T47D (cell line): ENCODE data around the gene SLC43A3.

Experiments used
- DNase-seq, 2 experiments: peaks; one replicate each; pipeline versions ENCODE4 v3.0.0 to v3.0.0-alpha.2; 2011 to 2012; ENCODE audit warnings: low read depth in 1 of 2, low spot score in 1 of 2
- JUND ChIP-seq: IDR thresholded peaks from 2 replicates; pipeline ENCODE4 v1.6.1; 2012; ENCODE audit warnings: low read depth
- in situ Hi-C: cut with HindIII; loops from 2 replicates; pipeline ENCODE4 v1.10.0; 2016; ENCODE audit warnings: low sequenced_read_pairs, low pct_unique_long_range_greater_than_20kb

SLC43A3 gene

DNA sequence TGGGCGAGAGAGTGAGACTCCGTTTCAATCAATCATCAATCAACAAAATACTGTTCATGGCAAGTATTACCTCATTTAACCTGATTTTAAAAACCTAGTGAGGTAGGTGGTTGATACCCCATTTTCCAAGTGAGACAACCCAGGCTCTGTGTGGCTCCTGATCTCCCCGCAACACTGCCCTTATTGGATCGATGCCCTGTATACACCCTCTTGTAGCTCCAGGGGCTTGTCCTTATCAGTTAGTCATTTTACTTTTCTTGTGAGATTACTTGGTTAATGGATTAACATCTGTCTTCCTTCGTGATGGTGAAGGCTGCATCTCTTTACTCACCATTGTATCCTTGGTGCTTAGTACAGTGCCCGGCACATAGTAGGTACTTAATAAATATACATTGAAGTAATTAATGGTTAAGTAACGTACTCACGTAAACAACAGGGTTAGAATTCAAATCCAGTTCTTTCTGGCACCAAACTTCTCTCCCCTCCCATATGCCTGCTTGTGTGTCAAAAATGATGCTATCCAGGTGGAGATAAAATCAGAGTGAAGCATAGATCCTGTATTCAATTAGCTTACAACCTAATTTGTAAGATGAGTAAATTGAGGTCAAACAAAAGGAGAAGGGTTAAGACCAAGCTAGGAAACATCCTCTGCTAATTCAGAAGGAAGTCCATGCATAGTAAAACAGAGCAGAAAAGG lies 34.7 kb downstream of the SLC43A3 start:
- DNase-seq, result no peak
- in situ Hi-C loops, result no loop called here
- TF ChIP-seq JUND, result no peak

DNA sequence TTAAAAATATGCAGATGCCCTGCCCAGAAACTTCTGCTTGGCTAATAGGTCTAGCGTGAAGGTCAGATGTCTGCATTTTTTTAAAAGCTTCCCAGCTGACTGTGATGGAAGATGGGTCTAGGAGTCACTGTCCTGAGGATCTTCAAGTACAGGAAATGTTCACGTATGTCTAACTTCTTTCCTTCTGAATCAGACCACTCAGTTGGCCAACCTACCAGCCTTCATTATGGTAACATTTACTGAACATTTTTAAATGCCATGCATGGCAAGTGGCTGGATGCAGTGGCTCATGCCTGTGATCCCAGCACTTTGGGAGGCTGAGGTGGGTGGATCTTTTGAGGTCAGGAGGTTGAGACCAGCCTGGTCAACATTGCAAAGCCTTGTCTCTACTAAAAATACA lies 35.4 kb downstream of the SLC43A3 start:
- no peak for DNase-seq
- in situ Hi-C loops, result no loop called here
- TF ChIP-seq JUND, result no peak

DNA sequence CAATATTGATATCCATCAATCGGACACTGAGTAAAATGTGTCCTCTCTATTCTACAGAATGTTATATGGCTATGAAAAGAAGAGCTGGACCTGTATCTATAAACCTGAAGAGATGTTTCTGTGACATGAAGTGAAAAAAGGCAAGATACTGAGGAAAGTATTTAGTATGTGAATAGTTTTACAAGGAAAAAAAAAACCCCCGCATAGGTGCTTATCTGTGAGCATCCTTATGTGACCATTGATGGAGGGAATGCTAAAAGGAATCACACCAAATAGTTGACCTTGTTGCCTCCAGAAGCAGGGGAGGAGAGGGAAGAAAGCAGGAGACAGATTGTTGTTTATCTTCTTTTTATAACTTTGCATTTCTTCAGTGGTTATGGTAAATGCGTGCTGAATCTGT lies 35.8 kb downstream of the SLC43A3 start:
- DNase-seq, result no peak
- in situ Hi-C loops, result no loop called here

DNA sequence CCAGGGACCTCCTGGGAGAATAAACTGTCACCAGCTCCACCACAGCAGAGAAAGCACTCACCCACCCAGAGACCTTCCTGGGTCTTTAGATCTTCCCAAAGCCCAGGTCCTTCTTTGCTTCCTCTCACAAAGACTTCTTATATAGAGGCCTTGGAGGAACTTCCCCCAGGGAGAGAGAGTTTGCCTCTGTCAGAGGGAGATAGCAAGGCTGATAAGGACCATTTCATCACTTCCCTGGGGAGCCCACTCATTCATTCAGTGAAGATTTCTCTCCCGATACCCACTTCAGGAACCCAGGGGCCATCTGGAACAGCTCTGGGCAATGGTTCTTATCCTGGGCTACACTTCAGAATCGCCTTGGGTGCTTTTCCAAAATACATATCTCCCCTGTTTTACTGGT lies 36.4 kb downstream of the SLC43A3 start, which contains the start of gene PRG2:
TSS of gene PRG2 (minus strand) at position 116 of the 400 bp plus-strand sequence. CDS start 706 bp downstream, outside the sequence.
- in situ Hi-C loops, result no loop called here

More for the DNA sequence above, 35.8 kb downstream of the SLC43A3 start:
- no peak for TF ChIP-seq JUND

DNA sequence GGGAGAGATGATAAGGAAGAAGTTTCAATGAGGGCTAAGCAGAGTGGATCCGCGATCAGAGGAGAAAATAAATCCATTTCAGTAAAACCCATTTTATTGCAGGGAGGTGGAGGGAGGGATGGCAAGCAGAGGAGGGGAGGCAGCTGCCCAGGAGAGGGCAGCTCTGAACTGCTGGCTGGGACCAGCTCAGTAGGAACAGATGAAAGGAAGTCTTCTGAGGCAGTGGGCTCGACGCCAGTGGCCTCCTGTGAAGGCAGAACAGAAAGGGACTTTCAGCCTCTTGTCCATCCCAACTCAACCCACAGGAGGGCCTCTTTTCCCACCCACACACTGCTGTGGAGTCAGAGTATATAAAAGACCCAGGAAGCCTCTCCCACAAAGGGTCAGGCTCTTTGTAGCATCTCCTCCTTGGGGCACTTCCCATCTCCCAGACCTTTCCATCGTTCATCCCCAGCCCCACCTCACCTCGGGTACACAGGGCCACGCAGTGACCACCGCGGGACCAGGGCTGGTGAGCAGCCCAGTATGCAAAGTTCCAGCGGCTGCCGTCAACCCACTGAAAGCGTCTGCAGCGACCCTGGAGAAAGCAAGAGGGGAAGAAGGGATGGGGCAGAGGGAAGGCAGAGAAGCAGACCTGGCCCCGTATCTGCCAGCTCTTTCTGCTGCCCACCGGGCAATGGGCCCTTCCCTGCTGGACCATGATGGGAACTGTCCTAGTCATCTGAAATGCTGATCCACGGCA lies 39.5 kb downstream of the SLC43A3 start:
- no peak for TF ChIP-seq JUND
- in situ Hi-C loops, result no loop called here
- no peak for DNase-seq

More for the DNA sequence above, 36.4 kb downstream of the SLC43A3 start, which contains the start of gene PRG2:
- no peak for DNase-seq
- TF ChIP-seq JUND, result no peak

DNA sequence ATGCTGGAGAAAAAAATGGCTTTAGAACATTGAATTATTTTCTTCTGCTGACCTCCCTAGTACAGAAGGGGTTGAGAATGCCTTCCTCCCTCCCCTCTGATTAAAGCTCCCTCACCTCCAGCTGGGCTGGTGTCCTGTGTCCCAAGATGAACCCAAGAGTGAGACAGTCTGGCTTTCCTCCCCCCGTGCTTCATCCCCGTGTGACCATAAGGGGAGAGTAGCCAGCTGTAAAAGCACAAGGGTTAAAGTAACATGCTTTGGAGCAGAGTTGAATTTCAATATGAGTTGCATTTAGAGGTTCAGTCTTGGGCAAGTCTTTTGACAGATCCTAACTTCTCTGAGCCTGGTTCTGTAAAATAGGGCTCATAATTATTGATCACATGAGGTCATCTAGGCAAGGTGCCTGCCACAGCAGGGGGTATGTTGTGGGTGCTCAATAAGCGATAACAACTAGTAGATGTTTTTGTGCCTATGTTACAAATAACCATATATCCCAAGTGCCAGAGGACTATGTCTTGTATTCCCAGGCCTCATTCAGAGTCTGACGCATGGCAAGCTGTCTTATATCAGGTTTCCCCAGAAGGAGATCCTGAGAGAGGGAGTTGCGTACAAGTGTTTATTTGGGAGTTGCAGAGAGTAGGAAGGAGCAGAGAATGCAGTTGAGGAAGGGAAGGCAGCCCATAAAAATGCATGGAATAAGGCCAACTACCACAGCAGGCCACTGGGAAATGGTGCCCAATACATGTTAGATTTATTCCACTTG lies 40.6 kb downstream of the SLC43A3 start:
- no peak for DNase-seq
- in situ Hi-C loops, result no loop called here
- TF ChIP-seq JUND, result no peak

DNA sequence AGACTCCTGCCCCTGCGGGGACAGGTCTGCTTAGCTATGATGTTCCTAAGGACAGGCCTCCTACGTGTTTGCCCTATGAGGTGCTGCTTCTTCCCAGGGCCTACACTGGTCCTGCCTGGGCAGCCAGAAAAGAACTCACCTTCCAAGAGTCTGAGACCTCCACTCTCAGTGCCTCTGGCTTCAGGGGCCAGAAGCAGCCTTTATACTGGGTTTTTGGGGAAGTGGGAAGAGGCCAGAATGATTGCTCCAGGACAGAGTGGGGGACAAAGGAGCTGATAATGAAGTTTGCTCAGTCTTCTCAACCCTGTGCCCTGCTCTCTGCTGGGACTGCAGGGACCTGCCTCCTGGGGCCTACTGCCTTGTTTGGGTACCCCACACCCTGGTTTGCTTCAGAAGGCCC lies 45.9 kb downstream of the SLC43A3 start, which contains the start of gene PRG3:
TSS of gene PRG3 (minus strand) at position 176 of the 400 bp plus-strand sequence. CDS start 442 bp downstream, outside the sequence.
- no peak for DNase-seq
- TF ChIP-seq JUND, result no peak
- in situ Hi-C loops, result no loop called here

DNA sequence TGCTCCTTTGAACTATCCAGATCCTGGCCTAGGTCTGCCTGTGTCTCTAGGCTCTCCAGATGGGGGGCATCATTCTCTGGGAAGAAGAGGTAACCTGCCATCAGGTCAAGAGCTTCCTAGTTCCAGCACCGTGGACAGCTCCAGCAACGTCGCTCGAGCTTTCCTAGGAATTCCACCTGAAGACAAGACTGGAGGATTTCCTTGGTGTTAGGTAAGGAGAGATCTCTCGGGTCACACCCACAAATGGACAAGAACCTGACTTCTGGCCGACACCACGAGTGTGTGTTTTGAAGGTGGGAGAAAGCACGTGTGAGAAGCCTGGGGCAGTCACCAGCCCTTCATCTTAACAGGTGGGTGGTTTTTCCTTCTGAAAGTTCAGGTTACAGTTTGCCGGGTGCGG lies 47.2 kb downstream of the SLC43A3 start:
- no peak for TF ChIP-seq JUND
- DNase-seq, result peak; percentile 83 to 84
- in situ Hi-C loops, result no loop called here

DNA sequence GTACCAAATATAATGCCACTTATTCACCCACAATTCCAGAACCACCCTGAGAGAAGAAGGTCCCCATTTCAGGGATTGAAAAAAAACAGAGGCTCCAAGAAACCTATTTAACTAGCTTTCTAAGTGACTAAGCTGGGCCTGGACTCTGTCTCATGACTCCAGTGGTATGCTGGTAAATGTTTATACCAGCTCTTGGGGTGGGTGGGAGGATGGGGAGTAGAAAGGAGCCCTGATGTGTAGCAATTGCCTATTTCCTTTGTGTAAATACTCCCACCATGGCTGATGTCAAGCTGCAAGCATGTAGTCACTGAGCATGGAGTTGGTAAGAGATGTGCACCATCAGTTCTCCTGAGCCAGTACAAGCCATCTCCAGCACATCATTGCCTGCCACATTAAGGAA lies 48.7 kb downstream of the SLC43A3 start:
- in situ Hi-C loops, result no loop called here
- TF ChIP-seq JUND, result no peak
- no peak for DNase-seq

DNA sequence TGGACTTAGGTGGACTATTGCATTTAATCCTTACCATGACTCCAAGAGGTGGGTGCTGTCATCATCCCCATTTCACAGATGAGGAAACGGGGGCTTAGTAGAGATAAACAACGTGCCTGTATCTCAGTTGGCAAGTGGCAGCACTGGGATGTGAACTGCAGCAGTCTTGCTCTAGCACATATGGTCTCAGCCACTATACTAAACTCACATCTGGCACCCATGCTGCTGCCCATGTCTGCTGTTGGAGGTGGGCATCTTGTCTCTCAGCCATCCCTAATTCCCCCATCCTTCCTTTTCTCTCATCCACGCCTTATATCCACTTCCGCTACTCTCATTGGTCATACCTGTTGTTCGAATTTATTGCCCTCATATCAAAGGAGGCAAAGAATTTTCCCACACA lies 49.8 kb downstream of the SLC43A3 start:
- TF ChIP-seq JUND, result no peak
- in situ Hi-C loops, result no loop called here

DNA sequence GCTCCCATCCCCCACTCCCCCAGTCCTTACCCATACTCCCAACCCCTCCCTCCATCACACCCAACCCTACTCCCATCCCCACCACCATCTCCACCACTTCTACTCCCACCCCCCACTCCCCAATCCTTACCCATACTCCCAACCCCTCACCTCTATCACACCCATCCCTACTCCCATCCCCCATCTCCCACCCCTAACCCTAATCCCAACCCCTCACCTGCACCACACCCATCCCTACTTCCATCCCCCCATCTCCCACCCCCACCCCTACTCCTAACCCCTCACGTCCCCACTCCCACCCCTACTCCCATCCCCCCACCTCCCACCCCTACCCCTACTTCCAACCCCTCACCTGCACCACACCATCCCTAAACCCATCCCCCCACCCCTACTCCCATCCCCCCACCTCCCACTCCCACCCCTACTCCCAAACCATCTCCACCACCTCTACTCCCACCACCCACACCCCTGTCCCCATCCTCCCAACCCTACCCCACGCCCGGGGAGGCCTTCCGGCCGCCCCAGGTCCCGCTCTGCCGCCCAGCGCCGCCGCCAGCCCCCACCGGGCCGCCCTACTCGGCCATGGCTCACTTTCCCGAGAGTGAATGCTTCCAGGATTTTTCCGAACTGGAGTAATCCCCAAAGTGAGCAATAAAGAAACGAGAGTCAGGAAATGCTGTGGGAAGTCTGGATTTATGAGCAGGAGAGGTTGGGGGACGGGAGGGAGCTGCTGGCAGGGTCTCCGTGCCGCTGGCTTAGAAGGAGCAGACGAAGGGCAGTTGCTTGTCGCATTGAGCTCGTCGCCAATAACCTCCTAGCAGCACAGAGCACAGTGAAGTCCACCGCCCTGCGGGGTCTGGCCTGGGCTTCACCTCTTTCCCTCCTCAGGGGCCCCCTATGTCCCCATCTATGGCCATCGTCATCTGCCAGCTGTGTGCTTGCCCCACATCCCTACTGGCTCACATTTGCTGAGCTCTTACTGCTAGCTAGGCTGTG lies 50.5 kb downstream of the SLC43A3 start:
- DNase-seq, result no peak
- in situ Hi-C loops, result no loop called here
- TF ChIP-seq JUND, result no peak

More for the DNA sequence above, 49.8 kb downstream of the SLC43A3 start:
- no peak for DNase-seq

DNA sequence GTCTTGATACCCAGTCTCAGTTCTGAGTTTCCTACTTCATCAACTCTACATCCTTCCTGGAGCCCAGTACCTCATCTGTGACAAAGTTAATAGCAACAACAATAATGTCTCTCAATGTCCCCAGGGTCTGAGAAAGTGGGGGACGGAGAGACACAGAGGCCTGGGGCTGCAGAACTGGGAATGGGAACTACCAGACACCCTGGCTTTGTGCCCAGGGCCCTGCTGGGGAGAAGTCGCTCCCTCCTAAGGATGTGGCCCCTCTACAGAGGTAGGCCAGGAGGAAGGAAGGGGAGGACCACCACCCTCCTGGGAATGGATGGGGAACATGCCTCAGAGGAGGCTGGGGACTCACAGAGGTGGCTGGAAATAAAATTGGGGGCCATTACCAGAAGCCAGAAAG lies 51.4 kb downstream of the SLC43A3 start:
- DNase-seq, result no peak
- TF ChIP-seq JUND, result no peak
- in situ Hi-C loops, result no loop called here
